Spinal cord (tissue), 10 donors: ENCODE data around the gene CSTB. TPM values are rescaled to one million over a fixed set of nuclear protein-coding genes. Genes with fewer than 3 reads are reported as not detected.

Source experiments
- DNase-seq, 6 donors: peaks; one replicate each; pipeline versions ENCODE4 v3.0.0 to v3.0.0-alpha.2; 2013 to 2015; ENCODE audit warnings: low spot score in 6 of 6, low read depth in 4 of 6
- H3K27ac ChIP-seq: one replicate; pipeline ENCODE4 v1.5.1; 2013; ENCODE audit warnings: low read depth, low read length, control low read depth
- H3K27me3 ChIP-seq: one replicate; pipeline ENCODE4 v1.6.1; 2013; ENCODE audit warnings: low read length; ENCODE audit not compliant: control insufficient read depth, insufficient read depth
- H3K36me3 ChIP-seq: one replicate; pipeline ENCODE4 v1.6.1; 2013; ENCODE audit warnings: low read length; ENCODE audit not compliant: control insufficient read depth, insufficient read depth
- H3K4me1 ChIP-seq: one replicate; pipeline ENCODE4 v1.6.1; 2013; ENCODE audit warnings: low read length; ENCODE audit not compliant: control insufficient read depth, insufficient read depth
- H3K4me3 ChIP-seq: one replicate; pipeline ENCODE4 v1.5.1; 2013; ENCODE audit warnings: low read depth, low read length, control low read depth
- H3K9me3 ChIP-seq: one replicate; pipeline ENCODE4 v1.6.1; 2013; ENCODE audit warnings: low read length; ENCODE audit not compliant: control insufficient read depth, insufficient read depth
- WGBS: methylation state at CpG from one replicate; pipeline ENCODE4 v1.1.5; 2013; ENCODE audit warnings: missing lambda C conversion rate; ENCODE audit not compliant: insufficient coverage; 5-methylcytosine and 5-hydroxymethylcytosine counted together
- polyA plus RNA-seq, 2 donors: library from polyadenylated mRNA; unstranded; fragments of 120-200 nt; gene quantifications; one replicate each; pipeline ENCODE4 v1.2.1, GENCODE V29; 2013; ENCODE audit not compliant: insufficient read length in 2 of 2
- small RNA-seq: library from RNA; depleted of rRNA; stranded (forward); fragments of <200 nt; gene quantifications from one replicate; pipeline ENCODE3, GENCODE V24; 2014; ENCODE audit warnings: low replicate concordance
- total RNA-seq, 2 donors: library from RNA; depleted of rRNA in 1 of 2; stranded (reverse); fragments of 120-200 nt in 1 of 2; fragments of >200 nt in 1 of 2; gene quantifications; one replicate each; pipeline versions ENCODE4 v1.2.3 to v1.2.4, GENCODE V29; 2013 to 2014
- donor health status: healthy.

The CSTB gene
- total and polyA plus RNA-seq, 4 donors = 9.8 to 43.1 (median 29.4) TPM

GRCh38 chr21:43726686-43727518 is 49.2 kb downstream of the CSTB start:
- H3K9me3 ChIP-seq = no peaks in the 10 kb centered on the region
- H3K36me3 ChIP-seq = peaks cover 25% of the 10 kb centered on the region
- WGBS = 72% methylated on average over 19 of the region's 21 CpGs
- no peak for DNase-seq
- no peaks in the 10 kb centered on the region for H3K27me3 ChIP-seq
- H3K4me1 ChIP-seq = peaks cover 53% of the 10 kb centered on the region
- H3K27ac ChIP-seq = peak overlapping the region; percentile 7
- H3K4me3 ChIP-seq = no peak overlapping the region

Small RNAs within 50 kb of the gene (small RNA-seq; reads per million reads assigned to genes)
- gene AP001052.1 = not detected

Other genes with a start within 250 kb of the CSTB start
- gene HSF2BP, start 116.8 kb downstream of the CSTB start, total RNA-seq = 1 to 10 TPM; 1.4 to 2.0 TPM
- 1 to 10 TPM; 1.3 to 1.5 TPM for gene HSF2BP, start 116.8 kb downstream of the CSTB start, polyA plus RNA-seq
- 10 to 100 TPM; 13.1 to 19.5 TPM for gene RRP1B, start 116.7 kb downstream of the CSTB start, total RNA-seq
- 10 to 100 TPM; 23.8 to 25.8 TPM for gene RRP1B, start 116.7 kb downstream of the CSTB start, polyA plus RNA-seq
- 100 to 1,000 TPM in 1 of 2 donors, 10 to 100 TPM in 1; 57.4 to 127 TPM for gene PDXK, start 57.2 kb downstream of the CSTB start, total RNA-seq
- 100 to 1,000 TPM; 109 to 125 TPM for gene PDXK, start 57.2 kb downstream of the CSTB start, polyA plus RNA-seq
- 10 to 100 TPM; 14.2 to 16.9 TPM for gene RRP1, start 13.3 kb upstream of the CSTB start, total RNA-seq
- 10 to 100 TPM; 31.3 to 39.2 TPM for gene RRP1, start 13.3 kb upstream of the CSTB start, polyA plus RNA-seq
- gene AGPAT3, start 88.9 kb upstream of the CSTB start, total RNA-seq = 10 to 100 TPM; 33.7 to 35.5 TPM
- 10 to 100 TPM; 63.2 to 63.3 TPM for gene AGPAT3, start 88.9 kb upstream of the CSTB start, polyA plus RNA-seq
- 10 to 100 TPM; 25.4 to 27.1 TPM for gene TRAPPC10, start 236.0 kb upstream of the CSTB start, total RNA-seq
- 10 to 100 TPM; 23.8 TPM for gene TRAPPC10, start 236.0 kb upstream of the CSTB start, polyA plus RNA-seq